ENCODE measurements around the gene ZCCHC7. TPM values are rescaled to one million over a fixed set of nuclear protein-coding genes. Genes with fewer than 3 reads are reported as not detected.

The ZCCHC7 gene
- total and polyA plus RNA-seq, 2 of the 8 experiments (the other 6 are each of a cell fraction or from before 2014, with no cell fraction given) = 12.2 to 27.5 TPM

GRCh38 chr9:37383393-37383792 lies 263.0 kb downstream of the ZCCHC7 start:
- Histone ChIP-seq H4K5ac (ENCODE audit: insufficient read length, low read depth, low read length) (no peak overlapping the region), H2BK120ac (replicated peaks; ENCODE audit: low read depth, low read length) (no peak overlapping the region), H3K4me3 (ENCODE audit: extremely low read depth in 1 of 4, insufficient read depth in 2 of 4, low read depth in 3 of 4, low read length in 4 of 4) (no peak overlapping the region), H3K27ac (ENCODE audit: low read depth, low read length) (no peak overlapping the region), H3K9me3 (ENCODE audit: insufficient read depth in 2 of 2, low read depth in 1 of 2, low read length in 1 of 2) (no peaks in the 10 kb centered on the region), H3K4me2 (ENCODE audit: insufficient read depth in 1 of 2, low read depth in 2 of 2, low read length in 2 of 2) (no peak overlapping the region), H3K27me3 (replicated peaks in 1 of 4; ENCODE audit: control insufficient read depth in 3 of 4, extremely low read depth in 1 of 4, insufficient read depth in 3 of 4, low read length in 3 of 4) (no peaks in the 10 kb centered on the region), H2BK15ac (ENCODE audit: low read length) (no peak overlapping the region), H4K20me1 (replicated peaks in 1 of 2; ENCODE audit: control insufficient read depth in 1 of 2, insufficient read depth in 2 of 2, low read length in 2 of 2) (no peaks in the 10 kb centered on the region), H2BK5ac (ENCODE audit: low read depth, low read length) (no peak overlapping the region), H3K23ac (ENCODE audit: insufficient read length) (no peak overlapping the region), H3K4me1 (replicated peaks in 1 of 4; ENCODE audit: control insufficient read depth in 3 of 4, insufficient read depth in 4 of 4, low read length in 3 of 4) (no peaks in the 10 kb centered on the region), H3K56ac (replicated peaks; ENCODE audit: insufficient read length, low read depth, low read length) (no peak overlapping the region), H3K18ac (ENCODE audit: extremely low read depth, low read length) (no peak overlapping the region), H2BK12ac (ENCODE audit: low read depth, low read length) (no peak overlapping the region), H3K14ac (ENCODE audit: insufficient read length) (no peak overlapping the region), H3K4ac (replicated peaks; ENCODE audit: insufficient read length, low read depth, low read length) (no peak overlapping the region), H4K91ac (replicated peaks; ENCODE audit: insufficient read length, low read length) (no peak overlapping the region), H4K8ac (ENCODE audit: extremely low read depth, insufficient read depth, low read length) (peak overlapping the region; percentile 53; the same call in 1 of the 2 replicates), H2AK5ac (ENCODE audit: low read depth, low read length) (no peak overlapping the region), H3K79me1 (ENCODE audit: low read depth, low read length) (no peaks in the 10 kb centered on the region), H2BK20ac (ENCODE audit: low read length) (no peak overlapping the region), H3K9ac (replicated peaks in 1 of 4; ENCODE audit: extremely low read depth in 1 of 4, low read depth in 3 of 4, low read length in 3 of 4) (no peak overlapping the region), H3K23me2 (ENCODE audit: low read depth, low read length) (no peaks in the 10 kb centered on the region; the same call in 1 of the 2 replicates), H3K36me3 (ENCODE audit: control insufficient read depth in 2 of 4, insufficient read depth in 4 of 4, low read length in 3 of 4) (no peaks in the 10 kb centered on the region), H2AFZ (ENCODE audit: low read length) (no peak overlapping the region), H3K79me2 (ENCODE audit: control insufficient read depth in 1 of 2, insufficient read depth in 2 of 2, low read length in 2 of 2) (no peaks in the 10 kb centered on the region)
- ChIA-PET POLR2A (ENCODE audit: partially characterized antibody) (no interaction called here), CTCF (ENCODE audit: partially characterized antibody) (interaction anchor here (0.9 to 1.0 kb wide), 2 partner anchors 10 to 28 kb away, joined by 3 read pairs; no protein-coding TSS in a partner anchor)
- DNase-seq (ENCODE audit: low read depth in 1 of 2, low spot score in 2 of 2) (no peak), FAIRE-seq (no peak)
- 84% methylated on average over 6 of the region's 6 CpGs; no CpG with 5 or more reads in 1 of the 2 experiments for WGBS, 2 experiments (ENCODE audit: extremely low coverage in 1 of 2, insufficient coverage in 1 of 2, insufficient read length in 1 of 2, insufficient replicate concordance in 2 of 2, low coverage in 1 of 2, low lambda C conversion rate in 2 of 2, missing lambda C conversion rate in 1 of 2)
- TF ChIP-seq HDAC6 (IDR thresholded peaks at IDR 0.05; ENCODE audit: low read depth, low read length) (no peak), SRF (IDR thresholded peaks at IDR 0.05; ENCODE audit: low read depth, low read length) (no peak)
